Spleen (tissue), 7 donors: ENCODE results near the gene DHX32.

ENCODE experiments used
- CTCF ChIP-seq, 11 experiments: fragments of 200-600 bp in 7 of 11; fragments of 450-650 bp in 4 of 11; sonication (generic) in 4 of 11; IDR thresholded peaks in 8 of 11; conservative IDR thresholded peaks in 3 of 11; 1 replicate in 7 of 11; 2 replicates in 4 of 11; pipeline versions ENCODE4 v1.4.0 to v1.8.0; 2016 to 2021; ENCODE audit warnings: antibody characterized with exemption in 11 of 11, inconsistent platforms in 4 of 11, mild to moderate bottlenecking in 1 of 11
- POLR2A ChIP-seq, 3 donors: fragments of 450-650 bp; IDR thresholded peaks; one replicate each; pipeline ENCODE4 v1.5.1; 2017; ENCODE audit warnings: antibody characterized with exemption in 3 of 3, mild to moderate bottlenecking in 1 of 3
- donor health status: DM: no; HTN: no; CAD: no; lungs with moderate emphysema.
- donor health status: DM: no; HTN: no; CAD: no.
- donor health status: DM: no; HTN: no; CAD: no.

- TF ChIP-seq POLR2A (IDR thresholded peaks at IDR 0.05) (no peak), CTCF (IDR thresholded peaks at IDR 0.05 in 8 of 11, conservative IDR thresholded peaks at IDR 0.05 in 3 of 11) (no peak)
These were observed 88.5 kb downstream of the DHX32 start for GRCh38 chr10:125792342-125793300.
